Body of pancreas (tissue), 4 donors: ENCODE data around the gene ZC3H7A.

ENCODE experiments used
- CTCF ChIP-seq, 7 experiments: fragments of 450-650 bp in 4 of 7; fragments of 200-600 bp in 3 of 7; sonication (generic) in 3 of 7; IDR thresholded peaks; one replicate each; pipeline ENCODE4 v1.5.1; 2016 to 2019; ENCODE audit warnings: antibody characterized with exemption in 7 of 7
- POLR2A ChIP-seq, 3 donors: fragments of 450-650 bp; IDR thresholded peaks; one replicate each; pipeline ENCODE4 v1.6.1; 2016; ENCODE audit warnings: antibody characterized with exemption in 3 of 3, mild to moderate bottlenecking in 2 of 3

DNA sequence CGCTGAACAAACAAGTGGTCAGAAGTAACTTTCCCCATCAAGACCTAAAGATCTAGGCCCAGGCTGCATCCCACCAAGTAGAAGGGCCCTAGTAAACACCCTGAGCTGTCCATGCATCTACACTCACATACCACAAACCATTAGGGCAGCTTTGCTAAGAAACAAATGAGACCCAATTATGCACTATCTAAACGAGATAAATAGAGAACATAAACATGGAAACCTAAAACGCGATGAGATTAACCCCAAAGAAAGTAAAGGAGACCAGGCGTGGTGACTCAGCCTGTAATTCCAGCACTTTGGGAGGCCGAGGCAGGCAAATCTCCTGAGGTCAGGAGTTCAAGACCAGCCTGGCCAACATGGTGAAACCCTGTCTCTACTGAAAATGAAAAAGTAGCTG, 60.2 kb downstream of the ZC3H7A start:
- TF ChIP-seq CTCF (IDR thresholded peaks at IDR 0.05), result no peak
- TF ChIP-seq POLR2A (IDR thresholded peaks at IDR 0.05), result no peak
